CD4-positive, alpha-beta T cell treated with Interleukin-4 for 1 hour (primary cell): Measurements from ENCODE around the gene SRRM5.
"Not testable (repeated sequence)": the region's sequence is repeated elsewhere in the genome, so short reads cannot be mapped to it uniquely, and the experiment has no call there.

ENCODE experiments used
- DNase-seq, 2 donors: peaks; one replicate each; pipeline ENCODE4 v3.0.0-alpha.2; 2020 to 2022

SRRM5 gene, protein sequence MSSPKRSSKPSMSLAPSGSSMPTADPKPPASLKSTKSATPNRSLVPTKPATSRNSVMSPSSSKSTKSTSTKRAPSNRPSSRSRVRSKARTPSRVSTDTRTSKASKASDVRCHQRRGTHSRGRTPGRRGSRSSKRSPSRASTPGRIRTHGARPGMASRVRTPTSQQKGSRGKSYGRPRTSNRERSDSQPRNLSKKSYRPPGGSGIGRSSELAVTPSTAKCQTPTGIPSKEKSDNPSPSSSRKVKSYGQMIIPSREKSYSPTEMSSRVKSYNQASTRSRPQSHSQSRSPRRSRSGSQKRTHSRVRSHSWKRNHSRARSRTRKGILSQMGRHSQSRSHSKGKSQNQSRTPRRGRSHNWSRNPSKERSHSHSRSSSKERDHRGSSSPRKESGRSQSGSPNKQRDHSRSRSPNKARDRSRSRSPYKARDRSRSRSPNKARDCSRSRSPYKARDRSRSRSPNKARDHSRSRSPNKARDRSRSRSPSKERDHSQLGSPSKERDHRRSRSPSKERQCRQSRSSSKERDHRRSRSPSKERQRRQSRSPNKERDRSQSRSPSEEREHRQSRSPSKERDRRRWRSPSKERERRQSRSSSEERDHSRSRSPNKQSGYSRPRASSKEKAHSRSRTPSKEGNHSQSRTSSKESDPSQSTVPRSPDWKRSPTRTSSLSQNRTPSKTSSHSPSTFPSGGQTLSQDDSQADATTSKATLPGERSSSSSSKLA

DNA sequence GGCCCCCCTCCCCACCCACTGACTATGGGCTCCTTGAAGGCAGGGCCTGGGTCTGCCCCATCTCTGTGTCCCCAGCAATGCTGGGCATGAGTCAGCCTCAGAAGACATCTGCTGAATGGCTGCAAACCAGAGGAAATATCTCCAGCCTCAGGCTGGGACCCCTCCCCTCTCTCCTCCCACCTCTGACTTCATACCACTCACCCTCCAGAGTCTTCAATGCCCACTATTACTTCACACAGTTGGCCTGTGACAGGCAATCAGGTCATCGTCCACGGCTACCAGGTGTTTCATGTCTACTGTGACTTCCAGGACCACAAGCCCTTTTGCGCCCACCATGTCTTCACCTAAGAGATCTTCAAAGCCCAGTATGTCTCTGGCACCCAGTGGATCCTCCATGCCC lies at the start of gene SRRM5:
TSS of gene SRRM5 (plus strand) at position 301 of the 400 bp plus-strand sequence. CDS start at position 335, 34 bp downstream.
- DNase-seq, result no peak

DNA sequence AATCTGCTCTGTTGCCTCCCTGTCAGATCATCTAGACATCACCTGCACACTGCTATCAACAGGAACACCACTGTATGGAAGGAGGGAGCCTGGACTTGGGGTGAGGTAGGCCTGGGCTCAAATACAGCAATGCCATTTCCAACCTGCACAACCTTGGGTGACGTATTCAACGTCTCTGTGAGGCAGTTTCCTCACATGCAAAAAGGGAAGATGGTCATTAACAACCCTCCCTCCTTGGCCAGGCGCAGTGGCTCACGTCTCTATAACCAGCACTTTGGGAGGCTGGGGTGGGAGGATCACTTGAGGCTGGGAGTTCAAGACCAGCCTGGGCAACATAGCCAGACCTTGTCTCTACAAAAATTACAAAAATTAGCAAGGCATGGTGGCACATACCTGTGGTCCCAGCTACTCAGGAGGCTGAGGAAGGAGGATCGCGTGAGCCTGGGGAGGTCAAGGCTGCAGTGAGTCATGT lies 49.6 kb upstream of the SRRM5 start:
- DNase-seq, result no peak

DNA sequence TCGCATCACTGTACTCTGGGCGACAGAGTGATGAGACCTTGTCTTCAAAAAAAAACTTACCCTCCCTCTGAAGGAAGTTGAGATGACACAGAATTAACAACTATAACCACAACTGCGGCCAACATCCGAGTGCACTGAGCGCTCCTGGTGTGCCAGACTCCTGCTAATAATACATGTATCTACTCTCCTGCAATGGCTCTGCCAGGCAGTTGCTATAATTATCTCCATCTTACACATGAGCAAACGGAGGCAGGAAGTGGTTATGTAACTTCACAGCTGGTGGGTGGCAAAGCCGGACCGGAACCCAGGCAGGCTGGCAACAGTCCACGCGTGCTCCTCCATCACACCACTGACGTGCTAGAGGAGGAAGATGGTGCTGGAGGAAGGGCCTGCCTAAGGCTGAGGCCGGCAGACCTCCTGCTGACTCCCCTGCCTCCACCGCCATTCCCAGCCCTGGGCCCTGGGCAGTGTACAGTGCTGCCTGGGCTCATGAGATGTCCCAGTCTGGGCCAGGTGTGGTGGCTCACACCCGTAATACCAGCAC lies 49.1 kb upstream of the SRRM5 start:
- peak; percentile 92 for DNase-seq

DNA sequence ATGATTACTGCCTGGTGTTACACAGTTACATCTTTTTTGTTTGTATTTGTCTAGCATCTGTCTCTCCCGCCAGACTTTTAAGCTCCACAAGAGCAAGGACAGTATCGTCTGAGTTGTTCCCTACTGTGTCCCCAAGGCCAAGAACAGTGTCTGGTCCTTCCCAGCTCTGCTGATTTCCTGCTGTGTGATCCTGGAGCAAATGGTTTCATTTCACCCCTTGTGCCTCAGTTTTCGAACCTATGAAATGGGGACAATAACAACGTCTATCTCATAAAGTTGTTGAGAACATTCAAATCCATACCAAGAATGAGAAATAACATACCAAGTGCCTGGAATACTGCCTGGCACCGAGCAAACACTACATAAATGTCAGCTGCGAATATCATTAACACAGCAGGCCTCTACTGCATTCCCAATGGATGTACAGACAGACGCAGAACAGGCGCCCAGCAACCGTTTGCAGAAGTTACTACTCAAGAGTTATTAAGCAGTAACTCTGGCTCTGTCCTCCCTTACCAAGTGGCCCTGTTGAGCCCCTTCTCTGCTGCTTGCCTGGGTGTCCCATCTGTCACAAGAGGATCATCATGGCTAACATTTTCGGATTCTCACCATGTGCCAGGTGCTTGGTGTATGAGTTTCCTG lies 48.0 kb upstream of the SRRM5 start:
- DNase-seq, result no peak

DNA sequence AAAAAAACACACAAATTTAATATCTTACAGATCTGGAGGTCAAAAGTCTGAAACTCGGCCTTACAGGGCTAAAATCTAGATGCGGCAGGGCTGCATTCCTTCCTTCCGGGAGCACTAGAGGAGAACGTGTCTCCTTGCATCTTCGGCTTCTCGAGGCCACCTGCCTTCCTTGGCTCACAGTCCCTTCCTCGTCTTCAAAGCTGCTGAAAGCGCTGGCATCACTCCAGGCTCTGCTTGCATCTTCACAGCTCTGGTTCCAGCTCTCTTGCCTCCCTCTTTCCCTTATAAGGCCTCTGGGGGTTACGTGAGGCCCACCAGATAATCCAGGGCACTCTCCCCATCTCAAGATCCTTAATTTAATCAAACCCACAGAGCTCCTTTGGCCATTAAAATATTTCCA lies 47.1 kb upstream of the SRRM5 start:
- no peak for DNase-seq

DNA sequence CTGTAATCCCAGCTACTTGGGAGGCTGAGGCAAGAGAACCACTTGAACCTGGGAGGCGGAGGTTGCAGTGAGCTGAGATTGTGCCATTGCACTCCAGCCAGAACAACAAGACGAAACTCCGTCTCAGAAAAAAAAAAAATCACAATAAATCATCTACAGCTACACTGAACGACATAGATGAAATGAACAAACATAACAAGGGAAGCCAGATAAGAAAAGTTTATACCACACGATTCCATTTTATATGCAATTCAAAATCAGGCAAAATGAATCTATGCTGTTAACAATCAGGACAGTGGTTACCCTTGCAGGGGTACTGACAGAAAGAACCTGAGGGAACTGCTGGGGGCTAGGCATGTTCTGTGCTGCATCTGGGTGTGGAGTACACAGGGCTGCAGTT lies 42.2 kb upstream of the SRRM5 start:
- no peak for DNase-seq

DNA sequence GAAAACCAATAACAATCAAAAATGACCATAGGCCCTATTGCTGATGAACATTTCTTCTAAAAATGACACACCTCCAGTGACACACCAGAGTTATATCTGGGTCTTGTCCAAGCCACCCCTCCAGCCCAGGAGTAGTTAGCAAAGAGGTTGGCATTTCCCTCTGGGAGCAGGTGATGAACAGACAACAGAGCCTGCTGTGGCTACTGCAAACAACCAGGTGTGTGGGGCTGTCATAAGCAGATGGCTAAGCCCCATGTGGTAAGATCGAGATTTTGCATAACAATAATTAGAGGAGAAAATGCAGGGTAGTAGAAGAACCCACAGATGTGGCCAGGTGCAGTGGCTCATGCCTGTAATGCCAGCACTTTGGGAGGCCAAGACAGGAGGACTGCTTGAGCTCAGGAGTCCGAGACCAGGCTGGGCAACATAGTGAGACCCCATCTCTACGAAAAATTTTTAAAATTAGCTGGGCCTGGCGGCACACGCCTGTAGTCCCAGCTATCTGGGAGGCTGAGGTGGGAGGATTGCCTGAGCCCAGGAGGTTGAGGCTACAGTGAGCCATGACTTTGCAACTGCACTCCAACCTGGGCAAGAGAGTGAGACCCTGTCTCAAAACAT lies 41.6 kb upstream of the SRRM5 start:
- no peak for DNase-seq

DNA sequence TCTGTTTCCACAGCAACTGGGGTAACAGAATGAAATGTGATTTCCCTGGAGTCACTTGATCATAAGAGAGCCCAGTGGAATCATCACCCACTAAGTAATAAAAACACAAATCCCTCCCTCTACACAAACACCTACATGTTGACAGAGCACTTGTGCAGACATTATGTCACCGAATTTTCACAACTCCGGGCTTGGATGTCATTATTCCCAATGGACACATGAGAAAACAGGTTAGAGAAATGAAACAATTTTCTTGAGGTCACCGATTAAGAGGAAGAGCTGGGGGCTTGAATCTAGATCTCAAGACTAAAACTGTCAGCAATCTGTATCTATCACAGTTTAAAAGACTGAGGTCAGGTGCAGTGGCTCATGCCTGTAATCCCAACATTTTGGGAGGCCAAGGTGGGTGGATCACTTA lies 39.7 kb upstream of the SRRM5 start:
- no peak for DNase-seq

DNA sequence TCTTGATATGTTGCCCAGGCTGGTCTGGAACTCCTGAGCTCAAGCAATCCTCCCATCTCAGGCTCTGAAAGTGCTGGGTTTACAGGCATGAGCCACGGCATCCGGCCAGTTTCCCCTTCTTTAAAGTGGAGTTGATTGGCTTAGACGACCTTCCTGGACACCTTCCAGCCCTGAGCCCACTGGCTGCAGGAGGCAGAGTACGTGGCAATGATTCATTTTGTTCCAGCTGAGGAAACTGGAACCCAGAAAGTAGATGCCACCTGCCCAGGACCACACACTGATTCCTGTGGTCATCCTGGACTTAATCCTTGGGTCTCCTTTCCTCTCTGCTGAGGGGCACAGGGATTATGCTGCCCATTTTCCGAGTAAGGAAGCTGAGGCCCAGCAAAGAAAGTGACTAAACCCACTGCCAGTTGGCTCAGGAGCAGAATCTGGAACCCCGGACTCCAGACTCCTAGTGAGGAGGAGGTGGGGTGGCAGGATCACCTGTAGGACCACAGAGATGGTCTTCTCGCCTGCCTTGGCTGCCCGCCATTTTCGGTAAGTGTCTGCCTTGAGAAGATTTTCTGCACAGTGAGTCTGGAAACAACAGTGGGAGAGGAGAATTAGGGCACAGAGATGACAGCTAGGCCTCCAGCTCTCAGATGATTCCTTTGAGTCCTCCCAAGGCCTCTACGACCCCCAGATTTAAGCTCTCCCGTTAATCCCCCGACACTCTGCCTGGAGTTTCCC lies 37.3 kb upstream of the SRRM5 start:
- DNase-seq, result no peak

DNA sequence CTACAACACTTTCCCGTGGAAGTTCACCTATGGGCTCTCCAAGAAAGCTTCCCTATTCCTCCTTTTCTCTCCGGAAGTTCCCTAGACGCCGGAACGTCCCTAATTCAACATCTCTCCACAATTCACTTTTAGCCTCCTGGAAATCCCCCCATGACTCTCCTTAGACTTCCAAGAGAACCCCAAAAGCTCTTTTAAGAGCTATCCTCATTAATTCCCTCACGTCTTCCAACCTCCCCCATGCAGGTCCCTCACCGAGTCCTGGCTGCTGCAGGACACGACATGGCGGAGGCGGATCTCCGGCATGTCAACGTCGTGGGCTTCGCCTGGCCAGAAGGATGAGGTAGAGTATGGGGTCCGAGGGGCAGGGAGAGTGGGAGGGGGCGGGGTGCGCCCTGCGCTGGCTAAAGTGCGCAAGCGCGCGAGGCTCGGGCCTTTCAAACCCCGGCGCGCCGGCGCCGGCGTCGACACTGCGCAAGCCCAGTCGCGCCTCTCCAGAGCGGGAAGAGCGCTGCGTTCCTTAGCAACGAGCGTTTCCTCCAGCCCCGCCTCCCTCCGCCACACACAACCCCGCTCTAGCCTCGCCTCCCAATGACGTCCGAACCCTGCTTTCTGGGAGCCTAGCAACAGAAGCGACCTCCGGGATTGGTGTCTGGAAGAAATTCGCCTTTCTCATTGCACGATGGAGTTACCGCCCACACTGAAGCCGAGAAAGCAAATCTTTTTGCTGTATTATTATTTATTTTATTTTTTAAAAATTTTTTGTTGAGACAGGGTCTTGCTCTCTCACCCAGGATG lies 36.5 kb upstream of the SRRM5 start, which contains the start of the genes PINLYP and XRCC1:
TSS of gene PINLYP (plus strand) at position 646 of the 795 bp plus-strand sequence. CDS start 1,391 bp downstream, outside the sequence.
TSS of gene XRCC1 (minus strand) at position 372 of the 795 bp plus-strand sequence. CDS start at position 303, 69 bp downstream.
- peak; percentile 98 to 99 for DNase-seq

DNA sequence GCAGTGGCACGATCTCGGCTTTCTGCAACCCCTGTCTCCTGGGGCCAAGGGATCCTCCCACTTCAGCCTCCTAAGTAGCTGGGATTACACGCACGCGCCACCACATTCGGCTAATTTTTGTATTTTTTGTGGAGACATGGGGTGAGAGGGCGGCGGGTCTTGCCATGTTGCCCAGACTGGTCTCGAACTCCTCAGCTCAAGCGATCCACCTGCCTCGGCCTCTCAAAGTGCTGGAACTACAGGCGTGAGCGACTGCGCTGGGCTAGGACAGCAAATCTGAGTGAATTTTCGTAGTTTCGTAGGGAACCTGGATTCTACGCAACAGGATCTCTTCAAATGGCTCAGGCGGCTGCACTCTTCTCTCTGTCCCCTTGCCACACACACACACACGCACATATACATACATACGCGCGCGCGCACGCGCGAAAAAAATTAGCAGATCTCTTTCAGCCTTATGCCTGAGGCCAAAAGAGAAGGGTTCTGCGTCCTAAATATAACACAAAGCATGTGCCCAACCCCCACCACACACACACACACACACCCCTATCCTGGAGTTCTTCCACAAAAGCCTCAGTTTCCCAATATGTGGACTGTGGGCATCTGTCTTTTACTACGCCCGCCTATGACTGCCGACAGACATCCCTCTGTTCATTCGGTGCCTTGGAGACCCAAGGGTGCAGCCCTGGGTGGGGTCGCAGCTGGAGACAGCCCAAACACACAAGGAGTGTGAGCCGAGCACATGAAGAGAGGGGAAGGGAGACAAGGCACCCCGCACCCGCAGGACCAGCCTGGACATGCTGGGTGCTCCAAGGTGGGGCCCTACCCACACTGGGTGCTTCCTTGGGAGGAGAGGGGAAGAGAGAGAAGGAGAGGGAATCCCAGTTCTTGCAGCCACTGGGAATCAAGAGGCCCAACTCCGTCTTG lies 35.7 kb upstream of the SRRM5 start:
- DNase-seq, result no peak

DNA sequence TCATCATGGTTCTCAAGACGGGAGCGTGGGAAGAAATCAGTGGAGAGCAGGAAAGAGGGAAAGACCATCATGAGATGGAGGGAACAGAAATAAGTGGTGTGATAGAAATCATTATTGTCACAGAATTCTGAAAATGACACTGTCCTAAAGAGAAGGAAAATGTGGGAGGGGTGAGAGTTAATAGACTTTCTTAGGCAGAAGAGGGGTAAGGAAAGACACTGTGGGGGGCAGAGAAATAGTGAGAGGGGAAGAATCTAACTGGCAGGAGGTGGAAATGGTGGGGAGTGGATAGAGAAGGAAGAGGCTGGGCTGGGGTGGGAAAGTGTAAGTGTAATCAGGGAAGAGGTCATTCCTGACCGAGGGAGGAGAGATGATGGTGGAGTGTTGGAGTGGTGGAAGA lies 33.1 kb upstream of the SRRM5 start:
- DNase-seq, result no peak

DNA sequence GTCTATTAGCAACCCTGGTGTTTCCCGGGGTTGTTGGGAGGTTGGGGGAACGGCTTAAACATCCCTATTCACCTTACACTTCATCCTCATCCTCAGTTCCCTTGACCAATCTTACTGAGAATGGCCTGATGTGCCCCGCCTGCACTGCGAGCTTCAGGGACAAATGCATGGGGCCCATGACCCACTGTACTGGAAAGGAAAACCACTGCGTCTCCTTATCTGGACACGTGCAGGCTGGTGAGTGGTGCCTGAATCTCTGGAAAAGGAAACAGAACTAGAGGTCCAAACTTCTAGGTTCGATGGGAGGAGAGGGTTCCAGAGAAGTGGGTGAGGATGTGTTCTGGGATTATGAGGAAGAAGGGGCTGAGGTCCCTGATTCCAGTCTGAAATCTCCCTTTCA lies 30.4 kb upstream of the SRRM5 start:
- DNase-seq, result no peak

DNA sequence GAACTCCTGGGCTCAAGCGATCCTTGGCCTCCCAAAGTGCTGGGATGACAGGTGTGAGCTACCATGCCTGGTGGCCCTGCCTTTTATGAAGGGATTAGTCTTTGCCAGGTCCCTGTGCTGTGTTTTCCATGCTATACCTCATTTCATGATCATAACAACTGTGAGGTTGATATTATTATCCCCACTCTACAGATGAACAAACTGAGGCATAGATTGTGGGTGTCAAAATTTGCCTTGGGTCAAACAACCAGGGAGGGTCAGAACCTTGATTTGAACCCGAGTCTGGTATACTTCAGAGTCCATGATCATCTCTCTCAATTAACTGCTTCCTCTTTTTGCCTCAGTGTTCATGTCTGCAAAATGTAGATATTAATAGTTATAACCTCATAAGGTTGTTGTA lies 29.4 kb upstream of the SRRM5 start:
- DNase-seq, result no peak

DNA sequence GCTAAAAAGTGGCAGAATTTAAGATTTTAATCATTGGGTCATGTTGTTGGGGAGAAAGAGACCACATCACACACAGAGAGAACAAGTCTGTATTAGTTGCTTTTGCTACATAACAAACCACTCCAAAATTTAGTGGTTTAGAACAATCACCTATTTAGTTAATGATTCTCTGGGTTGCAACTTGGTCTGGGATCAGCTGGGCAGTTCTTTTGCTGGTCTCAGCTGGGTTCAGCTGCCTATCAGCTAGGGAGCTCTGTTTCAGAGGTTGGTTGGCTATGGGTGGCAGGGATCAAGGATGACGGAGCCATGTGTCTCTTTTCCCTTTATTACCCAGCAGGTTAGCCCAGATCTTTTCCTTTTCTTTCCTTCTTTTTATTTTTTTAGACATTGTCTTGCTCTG lies 27.4 kb upstream of the SRRM5 start:
- no peak for DNase-seq

DNA sequence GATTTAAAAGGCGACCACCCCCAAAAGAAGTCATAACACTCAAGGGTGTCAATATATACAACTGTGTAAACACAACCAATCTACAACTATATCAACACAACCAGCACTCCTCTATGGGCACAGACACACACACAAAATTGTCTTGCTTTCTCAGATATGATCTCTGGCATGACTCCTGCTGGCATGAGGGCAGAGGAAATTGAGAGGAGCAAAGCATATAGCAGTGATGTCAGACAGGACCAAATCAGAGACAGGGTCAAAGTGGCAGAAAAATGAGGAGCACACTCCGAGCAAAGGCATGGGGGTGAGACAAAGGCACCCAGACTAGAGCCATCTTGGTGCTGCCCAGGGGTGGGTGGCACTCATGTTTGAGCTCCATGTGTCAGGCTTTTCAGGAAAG lies 25.5 kb upstream of the SRRM5 start:
- DNase-seq, result no peak

DNA sequence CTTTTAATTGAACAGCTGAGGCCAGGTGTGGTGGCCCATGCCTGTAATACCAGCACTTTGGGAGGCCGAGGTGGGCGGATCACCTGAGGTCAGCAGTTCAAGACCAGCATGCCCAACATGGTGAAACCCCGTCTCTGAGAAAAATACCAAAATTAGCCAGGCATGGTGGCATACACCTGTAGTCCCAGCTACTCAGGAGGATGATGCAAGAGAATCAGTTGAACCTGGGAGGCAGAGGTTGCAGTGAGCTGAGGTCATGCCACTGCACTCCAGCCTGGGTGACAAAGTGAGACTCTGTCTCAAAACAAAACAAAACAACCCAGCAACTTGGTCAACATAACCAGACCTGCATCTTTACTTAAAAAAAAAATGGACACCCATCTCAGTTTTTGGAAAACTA lies 24.9 kb upstream of the SRRM5 start:
- not testable (repeated sequence) for DNase-seq

DNA sequence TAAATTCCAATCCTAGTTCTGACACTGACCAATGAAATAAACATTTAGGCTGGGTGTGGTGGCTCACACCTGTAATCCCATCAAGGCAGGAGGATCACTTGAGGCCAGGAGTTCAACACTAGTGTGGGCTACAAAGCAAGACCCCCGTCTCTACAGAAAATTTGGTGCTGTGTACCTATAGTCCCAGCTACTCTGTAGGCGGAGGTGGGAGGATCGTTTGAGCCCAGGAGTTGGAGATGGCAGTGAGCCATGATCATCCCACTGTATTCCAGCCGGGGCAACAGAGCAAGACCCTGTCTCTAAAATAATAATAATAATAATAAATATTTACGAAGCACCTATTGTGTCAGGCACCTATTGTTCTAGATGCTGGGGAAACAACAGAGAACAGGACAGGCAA lies 22.6 kb upstream of the SRRM5 start:
- DNase-seq, result no peak

DNA sequence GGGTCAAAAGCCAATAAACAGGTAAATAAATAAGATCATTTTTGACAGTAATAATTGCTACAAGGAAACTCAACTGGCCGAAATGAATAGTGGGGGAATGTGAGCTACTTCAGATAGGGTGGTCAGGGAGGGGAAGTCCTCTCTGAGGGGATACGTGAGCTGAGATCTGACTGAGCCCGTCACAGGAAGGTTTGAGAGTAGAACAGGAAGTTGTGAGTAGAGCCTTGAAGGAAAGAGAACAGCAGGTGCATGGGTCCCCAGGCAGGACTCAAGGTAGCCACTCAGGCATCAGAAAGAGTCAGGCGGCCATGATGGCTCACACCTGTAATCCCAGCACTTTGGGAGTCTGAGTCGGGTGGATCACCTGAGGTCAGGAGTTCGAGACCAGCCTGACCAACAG lies 22.2 kb upstream of the SRRM5 start:
- peak in 1 of 2 donors; percentile 30 for DNase-seq
